BLaER1 treated with 17β-estradiol and CSF1 and Interleukin-3, amounts not matched to agents 10 nM and 100 nM (cell line): ENCODE measurements around the gene ADORA1.
A peak's percentile ranks its signal among the peaks of the same experiment; 100 is the strongest.

Experiments used
- H3K27ac ChIP-seq, 11 experiments: shearing (Covaris generic); formaldehyde crosslinking; 2 replicates each; pipeline ENCODE4 v1.8.1; 2022
- H3K27me3 ChIP-seq, 11 experiments: shearing (Covaris generic); formaldehyde crosslinking; 2 replicates each; pipeline ENCODE4 v1.8.1; 2022
- H3K36me3 ChIP-seq, 11 experiments: shearing (Covaris generic); formaldehyde crosslinking; 2 replicates each; pipeline ENCODE4 v1.8.1; 2022
- H3K4me1 ChIP-seq, 10 experiments: shearing (Covaris generic); formaldehyde crosslinking; 2 replicates each; pipeline ENCODE4 v1.8.1; 2022
- H3K4me2 ChIP-seq, 11 experiments: shearing (Covaris generic); formaldehyde crosslinking; 2 replicates each; pipeline ENCODE4 v1.8.1; 2022
- H3K4me3 ChIP-seq, 10 experiments: shearing (Covaris generic); formaldehyde crosslinking; 2 replicates each; pipeline ENCODE4 v1.8.1; 2022
- H3K9ac ChIP-seq, 11 experiments: shearing (Covaris generic); formaldehyde crosslinking; 2 replicates each; pipeline ENCODE4 v1.8.1; 2022
- H3K9me3 ChIP-seq, 11 experiments: shearing (Covaris generic); formaldehyde crosslinking; replicated peaks in 1 of 11; 2 replicates each; pipeline ENCODE4 v1.8.1; 2022
- H4K20me1 ChIP-seq, 11 experiments: shearing (Covaris generic); formaldehyde crosslinking; 2 replicates each; pipeline ENCODE4 v1.8.1; 2022
- Cebpa-rat ChIP-seq, 11 experiments: shearing (Covaris generic); IDR thresholded peaks; 2 replicates each; pipeline ENCODE4 v1.8.1; 2022

Gene ADORA1

DNA sequence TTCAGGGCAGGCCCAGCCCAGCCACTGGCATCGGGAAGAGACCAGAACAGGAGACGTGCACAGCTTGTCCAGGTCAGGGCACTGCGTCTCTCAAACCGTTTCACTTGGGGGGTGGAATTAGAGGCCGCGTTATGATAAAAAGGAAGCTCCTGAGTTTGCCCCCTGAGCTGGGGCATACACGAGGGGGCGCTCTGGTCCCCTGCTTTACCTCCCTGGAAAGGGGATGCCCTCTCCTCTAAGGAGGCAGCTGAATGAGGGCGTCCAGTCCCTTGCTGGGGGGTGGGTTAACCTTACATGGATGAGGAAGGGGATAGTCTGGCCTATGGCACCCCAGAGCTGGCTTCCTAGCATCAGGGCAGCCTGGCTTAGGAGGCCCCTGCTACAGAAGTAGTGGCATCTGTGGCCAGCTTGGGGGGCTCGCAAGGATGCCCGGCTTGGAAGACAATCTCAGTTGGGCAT lies 44.0 kb upstream of the ADORA1 start:
- Histone ChIP-seq H4K20me1 (no peaks in the 10 kb centered on the region), H3K27me3 (no peaks in the 10 kb centered on the region), H3K9me3 (no peaks in the 10 kb centered on the region), H3K4me3 (no peak overlapping the region), H3K27ac (no peak overlapping the region; a peak in 1 of 22 replicates), H3K4me2 (peak overlapping the region in 1 of 11 experiments; percentile 49; a peak in 3 of 22 replicates), H3K4me1 (peaks cover 4 to 24% (median 12%) of the 10 kb centered on the region in 10 experiments; a peak in 18 of 20 replicates), H3K9ac (0 out of 22 replicates have a peak overlapping the region, but pooled peaks of 1 of the 11 experiments have one; percentile 12), H3K36me3 (peaks cover 0 to 16% (median 4%) of the 10 kb centered on the region in 11 experiments; a peak in 6 of 22 replicates)
- TF ChIP-seq Cebpa-rat (IDR thresholded peaks at IDR 0.05), result no peak

- TF ChIP-seq Cebpa-rat (IDR thresholded peaks at IDR 0.05), result no peak
- Histone ChIP-seq H4K20me1 (no peaks in the 10 kb centered on the region), H3K27ac (no peak overlapping the region), H3K9me3 (no peaks in the 10 kb centered on the region), H3K9ac (no peak overlapping the region), H3K36me3 (peaks cover 0 to 7% (median 0%) of the 10 kb centered on the region in 11 experiments; a peak in 4 of 22 replicates), H3K4me1 (peaks cover 4 to 24% (median 12%) of the 10 kb centered on the region in 10 experiments; a peak in 18 of 20 replicates), H3K27me3 (no peaks in the 10 kb centered on the region), H3K4me3 (no peak overlapping the region), H3K4me2 (no peak overlapping the region)
These were observed 42.7 kb upstream of the ADORA1 start for GRCh38 chr1:203084588-203085527.

DNA sequence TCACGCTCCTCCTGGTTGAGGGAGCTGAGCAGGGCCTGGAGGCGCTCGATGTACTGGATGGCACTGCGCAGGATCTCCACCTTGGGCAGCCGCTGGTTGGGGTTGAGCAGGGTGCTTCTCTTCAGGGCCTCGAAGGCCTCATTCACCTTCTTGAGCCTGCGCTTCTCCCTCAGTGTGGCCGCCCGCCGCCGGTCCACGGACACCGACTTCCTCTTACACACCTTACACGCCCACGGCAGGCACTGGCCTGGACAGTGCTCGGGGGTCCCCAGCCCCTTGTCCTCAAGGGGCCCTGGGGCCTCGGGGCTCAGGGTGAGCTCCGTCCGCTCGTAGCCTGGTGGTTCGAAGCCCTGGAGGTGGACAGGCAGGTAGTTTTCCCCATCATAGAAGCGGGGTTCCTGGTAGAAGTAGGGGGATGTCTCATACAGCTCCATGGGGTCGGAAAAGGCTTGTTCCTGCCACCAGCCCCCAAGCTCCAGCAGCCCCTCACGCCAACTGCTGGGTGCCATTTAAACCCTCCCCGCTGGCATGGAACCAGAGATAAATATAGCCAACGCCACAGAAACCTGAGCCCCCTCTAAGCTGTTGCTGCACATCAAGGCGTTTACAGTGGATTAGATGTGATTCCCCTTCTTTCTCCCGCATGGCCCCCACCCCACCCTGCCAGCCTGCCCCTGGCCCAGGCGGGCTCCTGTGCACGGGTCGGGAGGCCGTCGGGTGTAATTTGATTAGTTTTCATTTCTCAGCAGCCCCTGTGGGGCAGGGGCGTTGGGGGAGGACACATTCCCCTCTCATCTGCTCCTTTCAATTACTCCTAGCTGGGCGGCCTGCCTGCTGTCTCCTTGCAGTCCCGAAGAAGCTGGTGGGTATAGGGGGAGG lies 41.8 kb upstream of the ADORA1 start, which contains the start of gene MYOG:
Gene MYOG, minus strand, starts transcription at position 485 of the 879 bp plus-strand sequence. Its CDS starts 51 bp downstream, at position 434.
- no peak within 1 kb of the TSS for H3K4me2 ChIP-seq
- H4K20me1 ChIP-seq, result no peaks in the 10 kb centered on the region
- no peaks in the 10 kb centered on the region for H3K27me3 ChIP-seq
- H3K9ac ChIP-seq, result no peak within 1 kb of the TSS
- H3K27ac ChIP-seq, result no peak within 1 kb of the TSS
- H3K9me3 ChIP-seq, result no peaks in the 10 kb centered on the region
- H3K4me1 ChIP-seq, result peaks cover 4 to 24% (median 12%) of the 10 kb centered on the region in 10 experiments; a peak in 18 of 20 replicates
- H3K4me3 ChIP-seq, result no peak within 1 kb of the TSS
- H3K36me3 ChIP-seq, result no peaks in the 10 kb centered on the region
- no peak for TF ChIP-seq Cebpa-rat (IDR thresholded peaks at IDR 0.05)

DNA sequence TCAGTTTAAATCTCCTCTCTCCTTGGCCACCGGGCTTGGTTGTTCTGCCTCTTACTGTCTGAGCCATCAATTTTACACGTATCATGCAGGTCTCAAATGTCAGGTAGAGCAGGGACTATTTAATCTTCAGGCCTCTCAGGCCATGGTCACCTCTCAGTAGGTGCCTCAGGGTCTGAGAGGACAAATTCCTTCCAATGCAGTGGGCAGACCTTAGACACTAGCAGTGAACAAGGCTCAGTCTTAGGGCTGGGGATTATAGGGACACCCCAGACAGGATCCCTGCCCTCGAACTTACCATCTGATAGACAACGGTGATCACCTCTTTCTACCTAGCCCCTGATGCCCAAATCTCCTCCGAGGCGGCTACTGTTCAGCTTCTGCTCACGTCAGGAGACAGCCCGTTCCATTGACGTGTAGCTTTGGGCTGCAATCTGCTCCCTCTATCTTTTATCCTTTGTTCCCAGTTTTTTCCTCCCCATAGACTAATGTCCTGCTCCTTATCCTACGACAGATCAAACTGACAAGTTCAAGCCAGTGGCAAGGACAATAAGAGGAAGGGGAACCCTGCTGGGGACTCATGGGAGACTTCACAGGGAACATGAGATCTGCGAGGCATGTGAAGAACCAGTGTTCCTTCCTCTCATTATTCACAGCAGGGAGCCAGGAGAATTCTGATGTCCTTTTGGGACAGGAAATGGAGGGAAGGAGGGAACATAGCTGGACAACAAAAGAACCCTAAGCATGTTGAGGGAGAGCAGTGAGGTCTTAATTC lies 40.3 kb upstream of the ADORA1 start:
- H3K4me2 ChIP-seq, result no peak overlapping the region
- H4K20me1 ChIP-seq, result no peaks in the 10 kb centered on the region
- H3K36me3 ChIP-seq, result no peaks in the 10 kb centered on the region
- no peak overlapping the region for H3K27ac ChIP-seq
- H3K27me3 ChIP-seq, result no peaks in the 10 kb centered on the region
- TF ChIP-seq Cebpa-rat (IDR thresholded peaks at IDR 0.05), result no peak
- H3K4me1 ChIP-seq, result peaks cover 4 to 20% (median 9%) of the 10 kb centered on the region in 10 experiments; a peak in 18 of 20 replicates
- no peaks in the 10 kb centered on the region for H3K9me3 ChIP-seq
- H3K4me3 ChIP-seq, result no peak overlapping the region
- no peak overlapping the region for H3K9ac ChIP-seq

- Histone ChIP-seq H3K4me2 (no peak overlapping the region), H3K4me3 (no peak overlapping the region), H3K27me3 (no peaks in the 10 kb centered on the region), H3K36me3 (no peaks in the 10 kb centered on the region), H3K27ac (no peak overlapping the region), H4K20me1 (no peaks in the 10 kb centered on the region), H3K9ac (no peak overlapping the region), H3K9me3 (peaks cover 0 to 4% (median 0%) of the 10 kb centered on the region in 11 experiments; a peak in 2 of 22 replicates), H3K4me1 (peaks cover 0 to 7% (median 0%) of the 10 kb centered on the region in 10 experiments; a peak in 3 of 20 replicates)
- TF ChIP-seq Cebpa-rat (IDR thresholded peaks at IDR 0.05), result no peak
These were observed 39.1 kb upstream of the ADORA1 start for GRCh38 chr1:203088441-203088840.

GRCh38 chr1:203089001-203089650 lies 38.4 kb upstream of the ADORA1 start:
- H3K4me3 ChIP-seq, result no peak overlapping the region
- no peaks in the 10 kb centered on the region for H4K20me1 ChIP-seq
- H3K36me3 ChIP-seq, result no peaks in the 10 kb centered on the region
- no peak overlapping the region for H3K4me2 ChIP-seq
- no peaks in the 10 kb centered on the region for H3K27me3 ChIP-seq
- no peak overlapping the region for H3K9ac ChIP-seq
- H3K9me3 ChIP-seq, result peaks cover 3 to 10% (median 4%) of the 10 kb centered on the region in 11 experiments; a peak in 20 of 22 replicates
- H3K27ac ChIP-seq, result no peak overlapping the region
- peaks cover 0 to under 1% (median 0%) of the 10 kb centered on the region in 10 experiments; a peak in 1 of 20 replicates for H3K4me1 ChIP-seq
- no peak for TF ChIP-seq Cebpa-rat (IDR thresholded peaks at IDR 0.05)

- H3K9ac ChIP-seq, result no peak overlapping the region
- no peak for TF ChIP-seq Cebpa-rat (IDR thresholded peaks at IDR 0.05)
- H3K36me3 ChIP-seq, result peaks cover 0 to 4% (median 0%) of the 10 kb centered on the region in 11 experiments; a peak in 1 of 22 replicates
- no peaks in the 10 kb centered on the region for H4K20me1 ChIP-seq
- H3K9me3 ChIP-seq, result peaks cover 9 to 15% (median 9%) of the 10 kb centered on the region in 11 experiments
- H3K4me3 ChIP-seq, result no peak overlapping the region
- no peak overlapping the region for H3K27ac ChIP-seq
- H3K4me1 ChIP-seq, result no peaks in the 10 kb centered on the region
- H3K4me2 ChIP-seq, result no peak overlapping the region
- no peaks in the 10 kb centered on the region for H3K27me3 ChIP-seq
These were observed 37.9 kb upstream of the ADORA1 start for GRCh38 chr1:203089651-203090045.
